ENCODE data around the gene SURF4.

The SURF4 gene

GRCh38 chr9:133368249-133368881 lies 7.5 kb downstream of the SURF4 start:
- Histone ChIP-seq H3F3A (ENCODE audit: control insufficient read depth, insufficient read depth) (peaks cover 5% of the 10 kb centered on the region; the same call in 1 of the 2 replicates), H3K4me1 (ENCODE audit: control insufficient read depth, low read length) (peaks cover 38% of the 10 kb centered on the region), H3K79me2 (ENCODE audit: control insufficient read depth, low read length) (peaks cover 73% of the 10 kb centered on the region), H3K9me2 (replicated peaks; ENCODE audit: control insufficient read depth, low read length) (no peaks in the 10 kb centered on the region), H3K9me3 (ENCODE audit: control insufficient read depth, insufficient read depth, low read length) (no peaks in the 10 kb centered on the region), H3K27ac (ENCODE audit: low read depth, low read length) (no peak overlapping the region), H3K27me3 (ENCODE audit: control insufficient read depth, low read length) (no peaks in the 10 kb centered on the region), H3K4me3 (ENCODE audit: low read length) (no peak overlapping the region), H3K36me3 (ENCODE audit: control insufficient read depth, low read length) (peaks cover 94% of the 10 kb centered on the region), H4K20me1 (ENCODE audit: control insufficient read depth, insufficient read depth, low read depth, low read length) (peaks cover 35% of the 10 kb centered on the region), H3K4me2 (ENCODE audit: low read length) (no peak overlapping the region)
- TF ChIP-seq CTCF (IDR thresholded peaks at IDR 0.05; ENCODE audit: low read depth, low read length, poor library complexity, severe bottlenecking) (no peak), EZH2phosphoT487 (IDR thresholded peaks at IDR 0.05; ENCODE audit: borderline replicate concordance, low read length) (no peak)

- H3K4me3 ChIP-seq (ENCODE audit: low read length), result no peak overlapping the region
- H3K36me3 ChIP-seq (ENCODE audit: control insufficient read depth, low read length), result peaks cover 94% of the 10 kb centered on the region
- H3K79me2 ChIP-seq (ENCODE audit: control insufficient read depth, low read length), result peaks cover 67% of the 10 kb centered on the region
- peaks cover 32% of the 10 kb centered on the region for H3K4me1 ChIP-seq (ENCODE audit: control insufficient read depth, low read length)
- peaks cover 35% of the 10 kb centered on the region for H4K20me1 ChIP-seq (ENCODE audit: control insufficient read depth, insufficient read depth, low read depth, low read length)
- TF ChIP-seq EZH2phosphoT487 (IDR thresholded peaks at IDR 0.05; ENCODE audit: borderline replicate concordance, low read length) (no peak), CTCF (IDR thresholded peaks at IDR 0.05; ENCODE audit: low read depth, low read length, poor library complexity, severe bottlenecking) (no peak)
- H3K4me2 ChIP-seq (ENCODE audit: low read length), result no peak overlapping the region
- H3K27ac ChIP-seq (ENCODE audit: low read depth, low read length), result no peak overlapping the region
- H3K27me3 ChIP-seq (ENCODE audit: control insufficient read depth, low read length), result no peaks in the 10 kb centered on the region
- no peaks in the 10 kb centered on the region for H3K9me3 ChIP-seq (ENCODE audit: control insufficient read depth, insufficient read depth, low read length)
- peaks cover 5% of the 10 kb centered on the region; the same call in 1 of the 2 replicates for H3F3A ChIP-seq (ENCODE audit: control insufficient read depth, insufficient read depth)
- no peaks in the 10 kb centered on the region for H3K9me2 ChIP-seq (replicated peaks; ENCODE audit: control insufficient read depth, low read length)
These were observed 8.1 kb downstream of the SURF4 start for GRCh38 chr9:133367778-133368177.

- TF ChIP-seq EZH2phosphoT487 (IDR thresholded peaks at IDR 0.05; ENCODE audit: borderline replicate concordance, low read length), result no peak
- TF ChIP-seq CTCF (IDR thresholded peaks at IDR 0.05; ENCODE audit: low read depth, low read length, poor library complexity, severe bottlenecking), result no peak
- H3K27me3 ChIP-seq (ENCODE audit: control insufficient read depth, low read length), result no peaks in the 10 kb centered on the region
- H3K79me2 ChIP-seq (ENCODE audit: control insufficient read depth, low read length), result peaks cover 62% of the 10 kb centered on the region
- H3K4me1 ChIP-seq (ENCODE audit: control insufficient read depth, low read length), result peaks cover 26% of the 10 kb centered on the region
- H3K27ac ChIP-seq (ENCODE audit: low read depth, low read length), result no peak overlapping the region
- no peaks in the 10 kb centered on the region for H3K9me3 ChIP-seq (ENCODE audit: control insufficient read depth, insufficient read depth, low read length)
- H3K9me2 ChIP-seq (replicated peaks; ENCODE audit: control insufficient read depth, low read length), result no peaks in the 10 kb centered on the region
- H4K20me1 ChIP-seq (ENCODE audit: control insufficient read depth, insufficient read depth, low read depth, low read length), result peaks cover 33% of the 10 kb centered on the region
- H3F3A ChIP-seq (ENCODE audit: control insufficient read depth, insufficient read depth), result peaks cover 6% of the 10 kb centered on the region; the same call in 1 of the 2 replicates
- peaks cover 94% of the 10 kb centered on the region for H3K36me3 ChIP-seq (ENCODE audit: control insufficient read depth, low read length)
- no peak overlapping the region for H3K4me3 ChIP-seq (ENCODE audit: low read length)
- H3K4me2 ChIP-seq (ENCODE audit: low read length), result no peak overlapping the region
These were observed 8.6 kb downstream of the SURF4 start for GRCh38 chr9:133367221-133367620.
